SKM-1 treated with dmso at 0.1 percent for 144 hours (cell line): Measurements from ENCODE around the gene CFAP300.

ENCODE experiments used
- DNase-seq: peaks from one replicate; lab custom pipeline; 2025; ENCODE audit not compliant: unreplicated experiment; lab: John Stamatoyannopoulos, UW

CFAP300 gene

GRCh38 chr11:102047305-102047924 lies at the start of gene CFAP300:
Gene CFAP300 (plus strand): TSS chr11:102047437. CDS start chr11:102047471, 34 bp downstream.
- no peak for DNase-seq

- no peak for DNase-seq
Measured at GRCh38 chr11:102001657-102002338, 45.4 kb upstream of the CFAP300 start.

GRCh38 chr11:102004220-102004619 lies 43.0 kb upstream of the CFAP300 start:
- no peak for DNase-seq

- no peak for DNase-seq
Measured at GRCh38 chr11:102005306-102005705, 41.9 kb upstream of the CFAP300 start.

- no peak for DNase-seq
Measured at GRCh38 chr11:102006835-102007566, 40.2 kb upstream of the CFAP300 start.

GRCh38 chr11:102007567-102008437 lies 39.4 kb upstream of the CFAP300 start:
- DNase-seq = peak; percentile 65

- no peak for DNase-seq
Measured at GRCh38 chr11:102010776-102011494, 36.3 kb upstream of the CFAP300 start.

- DNase-seq = no peak
Measured at GRCh38 chr11:102012946-102013345, 34.3 kb upstream of the CFAP300 start.

- DNase-seq = no peak
Measured at GRCh38 chr11:102014756-102015155, 32.5 kb upstream of the CFAP300 start.

- no peak for DNase-seq
Measured at GRCh38 chr11:102017026-102017425, 30.2 kb upstream of the CFAP300 start.

GRCh38 chr11:102026217-102026616 lies 21.0 kb upstream of the CFAP300 start:
- no peak for DNase-seq

GRCh38 chr11:102026959-102027358 lies 20.3 kb upstream of the CFAP300 start:
- no peak for DNase-seq

GRCh38 chr11:102036757-102037156 lies 10.5 kb upstream of the CFAP300 start:
- DNase-seq = no peak

- no peak for DNase-seq
Measured at GRCh38 chr11:102046841-102047240, 396 bp upstream of the CFAP300 start.

- DNase-seq = no peak
Measured at GRCh38 chr11:102050927-102051575, 3.8 kb downstream of the CFAP300 start.

GRCh38 chr11:102061276-102061675 lies 14.0 kb downstream of the CFAP300 start:
- DNase-seq = no peak

GRCh38 chr11:102062106-102062505 lies 14.9 kb downstream of the CFAP300 start:
- DNase-seq = no peak

GRCh38 chr11:102064316-102064715 lies 17.1 kb downstream of the CFAP300 start:
- DNase-seq = no peak

- no peak for DNase-seq
Measured at GRCh38 chr11:102070766-102071165, 23.5 kb downstream of the CFAP300 start.
